Limb (tissue), 2 donors: Measurements from ENCODE around the gene PDE11A.

ENCODE experiments used
- DNase-seq, 2 donors: peaks; one replicate each; pipeline ENCODE4 v3.0.0-alpha.2; 2016; ENCODE audit errors: extremely low spot score in 2 of 2

Gene PDE11A

DNA sequence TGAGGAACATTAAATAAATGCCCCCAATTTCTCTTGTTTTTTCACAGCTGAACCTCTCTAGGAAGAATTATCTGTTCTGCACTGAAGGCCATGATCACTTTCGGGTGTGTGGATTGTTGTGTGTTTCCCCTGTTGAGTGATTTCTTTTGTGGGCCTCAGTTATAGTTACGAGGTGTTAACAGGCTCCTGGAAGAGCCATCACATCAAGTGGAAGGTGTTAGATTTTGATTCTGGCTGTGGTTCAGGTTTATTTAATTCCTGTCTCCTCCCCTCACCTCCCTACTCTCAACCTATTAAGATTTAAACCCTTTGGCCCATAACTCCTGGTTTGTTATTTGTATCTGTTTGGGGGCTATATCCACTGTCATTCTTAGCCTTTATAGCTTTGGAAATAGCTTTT, 497.2 kb downstream of the PDE11A start:
- DNase-seq, result no peak

DNA sequence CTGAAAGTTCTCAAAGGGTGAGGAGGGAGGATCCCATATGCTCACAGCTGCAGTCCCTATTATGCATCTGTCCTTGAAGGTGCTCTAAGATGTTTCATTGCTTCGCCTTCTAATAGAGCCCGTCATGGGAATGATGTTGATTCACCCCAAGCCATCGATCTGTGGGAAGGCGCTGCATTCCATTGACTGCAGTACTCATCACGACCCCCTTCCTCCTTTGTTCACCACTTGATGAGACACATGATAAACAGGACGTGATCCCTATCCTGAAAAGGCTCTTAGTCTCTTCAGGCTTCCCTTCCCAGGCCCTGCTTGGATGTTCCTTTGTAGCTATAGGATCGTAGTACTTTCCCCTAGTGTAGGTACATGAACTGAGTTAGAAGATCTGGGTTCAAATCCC, 498.2 kb downstream of the PDE11A start:
- DNase-seq, result no peak
